Left lung (tissue), 10 donors: ENCODE data around the gene DNAH2. TPM values are rescaled to one million over a fixed set of nuclear protein-coding genes. Genes with fewer than 3 reads are reported as not detected.

ENCODE experiments used
- ATAC-seq: fragments of 200-7000 bp; cut with Tn5 transposase; one replicate; pipeline ENCODE4 v1.9.1; 2020; ENCODE audit warnings: moderate library complexity
- DNase-seq, 4 donors: peaks; one replicate each; pipeline ENCODE4 v3.0.0-alpha.2; 2013 to 2020
- H3K27ac ChIP-seq, 2 donors: fragments of 200-600 bp; sonication (generic) in 1 of 2; one replicate each; pipeline versions ENCODE4 v1.5.0 to v1.8.0; 2020 to 2021
- H3K27me3 ChIP-seq, 2 donors: fragments of 200-600 bp; sonication (generic) in 1 of 2; one replicate each; pipeline versions ENCODE4 v1.5.0 to v1.8.0; 2020 to 2021
- H3K36me3 ChIP-seq, 2 donors: fragments of 200-600 bp; sonication (generic) in 1 of 2; one replicate each; pipeline versions ENCODE4 v1.5.0 to v1.8.0; 2020 to 2021
- H3K4me1 ChIP-seq, 2 donors: fragments of 200-600 bp; one replicate each; pipeline ENCODE4 v1.8.0; 2021
- H3K4me3 ChIP-seq, 2 donors: fragments of 200-600 bp; sonication (generic) in 1 of 2; one replicate each; pipeline versions ENCODE4 v1.5.0 to v1.8.0; 2020 to 2021; ENCODE audit warnings: mild to moderate bottlenecking in 1 of 2
- H3K9me3 ChIP-seq, 2 donors: fragments of 200-600 bp; sonication (generic) in 1 of 2; one replicate each; pipeline versions ENCODE4 v1.5.0 to v1.8.0; 2020 to 2021
- intact Hi-C, 2 donors: fragments of 100-400 bp; cut with DNase I; formaldehyde crosslinking; loops; one replicate each; pipeline versions ENCODE4 v1.11.2 to v1.14.2; 2022
- polyA plus RNA-seq, 6 donors: library from polyadenylated mRNA; unstranded; fragments of 120-200 nt; gene quantifications; one replicate each; pipeline ENCODE4 v1.2.1, GENCODE V29; 2013; ENCODE audit not compliant: insufficient read length in 6 of 6
- total RNA-seq, 2 donors: library from RNA; stranded (reverse); fragmentation: NEBNext Ultra II Directional; extraction: Animal tissue kit (Norgen Biotek cat#: 25700); gene quantifications; one replicate each; pipeline ENCODE4 v1.2.1, GENCODE V29; 2021
- TF ChIP-seq, protein P1 (sequence below), 2 donors: fragments of 200-600 bp; sonication (generic) in 1 of 2; IDR thresholded peaks; one replicate each; pipeline versions ENCODE4 v1.5.0 to v1.8.0; 2021; ENCODE audit warnings: antibody characterized with exemption in 2 of 2
- donor health status: DM: no; HTN: yes; CAD: no.
- donor health status: DM: no; HTN: no; CAD: no.

Gene DNAH2
- total and polyA plus RNA-seq, 8 donors, result 0.67 to 4.5 (median 2.6) TPM

DNA sequence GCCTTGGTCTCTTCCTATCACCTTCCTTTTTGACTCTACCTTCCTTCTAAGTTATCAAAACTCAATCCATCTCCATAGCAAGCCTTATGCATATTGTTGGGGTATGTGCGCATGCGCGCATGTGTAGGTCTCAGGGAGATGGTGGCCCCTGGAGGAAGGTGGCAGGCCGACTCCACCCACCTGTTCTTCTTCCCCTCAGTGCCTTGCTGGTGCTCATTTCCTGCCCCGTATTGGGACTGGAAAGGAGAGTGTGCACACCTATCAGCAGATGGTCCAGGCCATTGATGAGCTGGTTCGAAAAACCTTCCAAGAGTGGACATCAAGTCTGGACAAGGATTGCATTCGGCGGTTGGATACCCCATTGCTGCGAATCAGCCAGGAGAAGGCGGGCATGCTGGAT, 25.2 kb downstream of the DNAH2 start:
- H3K9me3 ChIP-seq, result no peaks in the 10 kb centered on the region
- no peak overlapping the region for H3K4me3 ChIP-seq
- no peak overlapping the region for H3K27ac ChIP-seq
- DNase-seq, result no peak
- peaks cover 0 to 34% of the 10 kb centered on the region in 2 donors for H3K27me3 ChIP-seq
- no peaks in the 10 kb centered on the region for H3K36me3 ChIP-seq
- ATAC-seq, result no peak
- TF ChIP-seq, protein P1, sequence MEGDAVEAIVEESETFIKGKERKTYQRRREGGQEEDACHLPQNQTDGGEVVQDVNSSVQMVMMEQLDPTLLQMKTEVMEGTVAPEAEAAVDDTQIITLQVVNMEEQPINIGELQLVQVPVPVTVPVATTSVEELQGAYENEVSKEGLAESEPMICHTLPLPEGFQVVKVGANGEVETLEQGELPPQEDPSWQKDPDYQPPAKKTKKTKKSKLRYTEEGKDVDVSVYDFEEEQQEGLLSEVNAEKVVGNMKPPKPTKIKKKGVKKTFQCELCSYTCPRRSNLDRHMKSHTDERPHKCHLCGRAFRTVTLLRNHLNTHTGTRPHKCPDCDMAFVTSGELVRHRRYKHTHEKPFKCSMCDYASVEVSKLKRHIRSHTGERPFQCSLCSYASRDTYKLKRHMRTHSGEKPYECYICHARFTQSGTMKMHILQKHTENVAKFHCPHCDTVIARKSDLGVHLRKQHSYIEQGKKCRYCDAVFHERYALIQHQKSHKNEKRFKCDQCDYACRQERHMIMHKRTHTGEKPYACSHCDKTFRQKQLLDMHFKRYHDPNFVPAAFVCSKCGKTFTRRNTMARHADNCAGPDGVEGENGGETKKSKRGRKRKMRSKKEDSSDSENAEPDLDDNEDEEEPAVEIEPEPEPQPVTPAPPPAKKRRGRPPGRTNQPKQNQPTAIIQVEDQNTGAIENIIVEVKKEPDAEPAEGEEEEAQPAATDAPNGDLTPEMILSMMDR (IDR thresholded peaks at IDR 0.05), result no peak
- intact Hi-C loops, result no loop called here
- peaks cover 8 to 14% of the 10 kb centered on the region in 2 donors for H3K4me1 ChIP-seq

GRCh38 chr17:7744416-7744815, 26.9 kb downstream of the DNAH2 start:
- H3K36me3 ChIP-seq, result no peaks in the 10 kb centered on the region
- TF ChIP-seq, protein P1 (IDR thresholded peaks at IDR 0.05), result no peak
- H3K4me1 ChIP-seq, result peaks cover 8 to 14% of the 10 kb centered on the region in 2 donors
- H3K27ac ChIP-seq, result no peak overlapping the region
- H3K4me3 ChIP-seq, result no peak overlapping the region
- DNase-seq (peak in 1 of 4 donors; percentile 28), ATAC-seq (peak; percentile 56)
- intact Hi-C loops, result no loop called here
- H3K9me3 ChIP-seq, result no peaks in the 10 kb centered on the region
- peaks cover 0 to 37% of the 10 kb centered on the region in 2 donors for H3K27me3 ChIP-seq

DNA sequence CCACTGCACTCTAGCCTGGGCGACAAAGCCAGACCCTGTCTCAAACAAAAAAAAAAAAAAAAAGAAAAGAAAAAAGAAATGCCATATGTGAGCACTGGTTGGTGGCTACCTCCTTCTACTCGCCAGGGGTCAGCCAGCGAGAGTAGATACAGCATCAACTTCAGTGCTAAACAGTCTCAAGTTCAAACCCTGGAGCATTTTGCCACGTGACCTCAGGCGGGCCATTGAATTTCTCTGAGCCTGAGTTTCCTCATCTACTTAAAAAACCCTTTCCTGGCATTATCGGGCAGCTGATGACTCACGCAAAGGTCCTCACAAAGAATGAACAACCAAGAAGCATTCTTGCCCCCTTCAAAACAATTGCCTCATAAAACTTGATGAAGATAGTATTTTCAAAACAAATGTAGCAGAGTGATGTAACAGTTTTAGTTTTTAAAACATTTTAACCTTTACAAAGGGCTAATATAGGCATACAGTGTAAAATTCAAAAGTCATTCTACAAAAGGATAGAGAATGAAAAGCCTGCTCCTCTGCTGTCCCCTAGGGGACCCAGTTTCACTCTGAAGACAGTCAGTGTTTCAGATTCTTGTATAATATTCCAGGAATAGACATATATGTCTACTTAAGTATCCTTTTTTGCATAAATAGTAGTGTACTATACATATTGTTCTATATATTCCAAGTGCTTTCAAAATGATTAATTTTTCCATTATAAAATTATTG, 28.4 kb downstream of the DNAH2 start:
- H3K4me3 ChIP-seq, result no peak overlapping the region
- TF ChIP-seq, protein P1 (IDR thresholded peaks at IDR 0.05), result no peak
- peaks cover 8 to 14% of the 10 kb centered on the region in 2 donors for H3K4me1 ChIP-seq
- DNase-seq (peak in 1 of 4 donors; percentile 68), ATAC-seq (peak; percentile 60)
- no peaks in the 10 kb centered on the region for H3K36me3 ChIP-seq
- H3K27ac ChIP-seq, result peak overlapping the region in 1 of 2 donors; percentile 33
- H3K27me3 ChIP-seq, result peaks cover 0 to 24% of the 10 kb centered on the region in 2 donors
- intact Hi-C loops, result no loop called here
- H3K9me3 ChIP-seq, result no peaks in the 10 kb centered on the region

- Histone ChIP-seq H3K4me1 (peaks cover 8 to 14% of the 10 kb centered on the region in 2 donors), H3K27me3 (peaks cover 0 to 13% of the 10 kb centered on the region in 2 donors), H3K27ac (no peak overlapping the region), H3K4me3 (no peak overlapping the region), H3K9me3 (no peaks in the 10 kb centered on the region), H3K36me3 (no peaks in the 10 kb centered on the region)
- ATAC-seq, result no peak
- TF ChIP-seq, protein P1 (IDR thresholded peaks at IDR 0.05), result no peak
- intact Hi-C loops, result no loop called here
- DNase-seq, result no peak
These were observed 30.1 kb downstream of the DNAH2 start for GRCh38 chr17:7747635-7748071.

DNA sequence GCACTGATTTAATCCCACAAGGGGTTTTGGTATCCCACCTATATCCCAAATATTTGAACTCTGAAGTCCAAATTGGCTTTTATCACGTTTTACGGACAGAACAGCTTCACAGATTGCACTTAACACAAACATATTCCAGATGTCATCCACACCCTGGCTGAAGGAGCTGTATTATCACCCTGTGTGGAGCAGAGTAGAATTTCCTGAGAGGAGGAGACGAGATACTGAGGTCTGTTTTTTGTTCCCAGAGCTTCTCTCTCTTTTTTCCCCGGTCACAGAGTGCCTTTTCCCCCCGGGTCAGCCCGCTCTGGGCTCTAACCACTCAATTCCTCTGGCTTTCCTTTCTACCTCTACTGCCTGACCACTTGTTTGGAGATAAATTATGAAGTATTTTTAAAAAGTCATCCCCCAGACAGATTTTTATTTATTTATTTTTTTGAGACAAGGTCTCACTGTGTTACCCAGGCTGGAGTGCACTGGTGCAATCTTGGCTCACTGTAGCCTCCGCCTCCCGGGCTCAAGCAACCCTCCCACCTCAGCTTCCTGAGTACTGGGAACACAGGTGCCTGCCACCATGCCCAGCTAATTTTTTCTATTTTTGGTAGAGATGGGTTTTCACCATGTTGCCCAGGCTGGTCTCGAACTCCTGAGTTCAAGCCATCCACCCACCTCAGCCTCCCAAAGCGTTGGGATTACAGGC, 30.7 kb downstream of the DNAH2 start:
- no peak for DNase-seq

More for the DNA sequence above, 30.7 kb downstream of the DNAH2 start:
- peaks cover 0 to 13% of the 10 kb centered on the region in 2 donors for H3K27me3 ChIP-seq
- ATAC-seq, result no peak
- no peaks in the 10 kb centered on the region for H3K9me3 ChIP-seq
- no peak overlapping the region for H3K27ac ChIP-seq
- H3K4me1 ChIP-seq, result peaks cover 8 to 14% of the 10 kb centered on the region in 2 donors
- no peaks in the 10 kb centered on the region for H3K36me3 ChIP-seq
- TF ChIP-seq, protein P1 (IDR thresholded peaks at IDR 0.05), result no peak
- no peak overlapping the region for H3K4me3 ChIP-seq
- intact Hi-C loops, result no loop called here
